ENCODE results near the gene EPB42.

The EPB42 gene

GRCh38 chr15:43244092-43244491 is 23.3 kb upstream of the EPB42 start:
- no peak for TF ChIP-seq HOXA7 (CRISPR knock-in tag; IDR thresholded peaks at IDR 0.05; ENCODE audit: borderline replicate concordance)
- TF ChIP-seq ZNF791 (tag by site-specific recombination; IDR thresholded peaks at IDR 0.05) = no peak
- no peak for TF ChIP-seq MEIS1 (CRISPR knock-in tag; IDR thresholded peaks at IDR 0.05; ENCODE audit: borderline replicate concordance)
- no peak for TF ChIP-seq ZFHX2 (tag by site-specific recombination; conservative IDR thresholded peaks at IDR 0.05)
- TF ChIP-seq SETDB1 (IDR thresholded peaks at IDR 0.05; ENCODE audit: insufficient read length, low read length) = no peak
- TF ChIP-seq ZNF221 (tag by site-specific recombination; IDR thresholded peaks at IDR 0.05; ENCODE audit: borderline replicate concordance) = no peak
- no peak for TF ChIP-seq GLIS1 (tag by site-specific recombination; IDR thresholded peaks at IDR 0.05)
- no peak for TF ChIP-seq ZNF843 (tag by site-specific recombination; IDR thresholded peaks at IDR 0.05)
- TF ChIP-seq ZNF404 (tag by site-specific recombination; IDR thresholded peaks at IDR 0.05) = no peak
- TF ChIP-seq ZNF266 (tag by site-specific recombination; IDR thresholded peaks at IDR 0.05; ENCODE audit: low read depth) = no peak
- Histone ChIP-seq H3K36me3 (ENCODE audit: control insufficient read depth in 2 of 2, insufficient read depth in 1 of 2, low read length in 2 of 2) (no peaks in the 10 kb centered on the region), H3K27ac (ENCODE audit: extremely low read depth, low read depth, low read length) (no peak overlapping the region), H3K4me1 (ENCODE audit: control insufficient read depth, insufficient read depth, low read length) (no peaks in the 10 kb centered on the region), H3K4me3 (ENCODE audit: low read depth, low read length) (no peak overlapping the region), H3K9me3 (ENCODE audit: control insufficient read depth, insufficient read depth, low read depth, low read length) (no peaks in the 10 kb centered on the region)
- POLR2A ChIA-PET = no interaction called here
- CTCF ChIA-PET = no interaction called here

- ChIA-PET POLR2A (no interaction called here), CTCF (no interaction called here)
- Histone ChIP-seq H3K4me1 (ENCODE audit: control insufficient read depth, insufficient read depth, low read length) (no peaks in the 10 kb centered on the region), H3K36me3 (ENCODE audit: control insufficient read depth in 2 of 2, insufficient read depth in 1 of 2, low read length in 2 of 2) (no peaks in the 10 kb centered on the region), H3K9me3 (ENCODE audit: control insufficient read depth, insufficient read depth, low read depth, low read length) (no peaks in the 10 kb centered on the region), H3K27ac (ENCODE audit: extremely low read depth, low read depth, low read length) (no peak overlapping the region), H3K4me3 (ENCODE audit: low read depth, low read length) (no peak overlapping the region)
- TF ChIP-seq ZNF248 (tag by site-specific recombination; IDR thresholded peaks at IDR 0.05) (no peak), HOXD13 (CRISPR knock-in tag; IDR thresholded peaks at IDR 0.05; ENCODE audit: borderline replicate concordance) (no peak), ZBTB26 (tag by site-specific recombination; optimal IDR thresholded peaks at IDR 0.05) (no peak), ZNF600 (tag by site-specific recombination; IDR thresholded peaks at IDR 0.05) (no peak), ZNF76 (tag by site-specific recombination; IDR thresholded peaks at IDR 0.05; ENCODE audit: borderline replicate concordance, low read depth) (no peak), SP7 (tag by site-specific recombination; IDR thresholded peaks at IDR 0.05) (no peak), CTCF (tag by site-specific recombination; IDR thresholded peaks at IDR 0.05) (no peak), ZNF202 (tag by site-specific recombination; IDR thresholded peaks at IDR 0.05; ENCODE audit: borderline replicate concordance) (no peak), ZNF670 (tag by site-specific recombination; IDR thresholded peaks at IDR 0.05; ENCODE audit: low read depth) (no peak)
These were observed 22.3 kb upstream of the EPB42 start for GRCh38 chr15:43243020-43243645.

- POLR2A ChIA-PET = no interaction called here
- no peak for TF ChIP-seq ZNF311 (tag by site-specific recombination; IDR thresholded peaks at IDR 0.05; ENCODE audit: borderline replicate concordance)
- TF ChIP-seq ZNF830 (tag by site-specific recombination; IDR thresholded peaks at IDR 0.05; ENCODE audit: low read depth) = no peak
- no peak for TF ChIP-seq ZNF518A (tag by site-specific recombination; conservative IDR thresholded peaks at IDR 0.05; ENCODE audit: low read depth)
- no peak for TF ChIP-seq ZNF701 (tag by site-specific recombination; IDR thresholded peaks at IDR 0.05)
- TF ChIP-seq ZNF239 (tag by site-specific recombination; IDR thresholded peaks at IDR 0.05) = no peak
- no peak for TF ChIP-seq ZNF785 (tag by site-specific recombination; IDR thresholded peaks at IDR 0.05)
- no peak for TF ChIP-seq ZNF433 (tag by site-specific recombination; IDR thresholded peaks at IDR 0.05; ENCODE audit: low read depth)
- TF ChIP-seq ZBTB1 (tag by site-specific recombination; IDR thresholded peaks at IDR 0.05) = no peak
These were observed 21.8 kb upstream of the EPB42 start for GRCh38 chr15:43242616-43243015.

More at GRCh38 chr15:43242616-43243015, 21.8 kb upstream of the EPB42 start:
- Histone ChIP-seq H3K4me1 (ENCODE audit: control insufficient read depth, insufficient read depth, low read length) (no peaks in the 10 kb centered on the region), H3K36me3 (ENCODE audit: control insufficient read depth in 2 of 2, insufficient read depth in 1 of 2, low read length in 2 of 2) (no peaks in the 10 kb centered on the region), H3K27ac (ENCODE audit: extremely low read depth, low read depth, low read length) (no peak overlapping the region), H3K4me3 (ENCODE audit: low read depth, low read length) (no peak overlapping the region), H3K9me3 (ENCODE audit: control insufficient read depth, insufficient read depth, low read depth, low read length) (no peaks in the 10 kb centered on the region)
- CTCF ChIA-PET = no interaction called here
